GM19452 (cell line): ENCODE measurements around the gene TEX14.
"Not testable (repeated sequence)": the region's sequence is repeated elsewhere in the genome, so short reads cannot be mapped to it uniquely, and the experiment has no call there.

Source experiments
- ATAC-seq: cut with Tn5 transposase; IDR thresholded peaks from one replicate; pipeline ENCODE4 v1.9.1; 2021; ENCODE audit not compliant: unreplicated experiment

Gene TEX14

GRCh38 chr17:58569196-58569595 lies 122.6 kb downstream of the TEX14 start:
- ATAC-seq, result no peak

DNA sequence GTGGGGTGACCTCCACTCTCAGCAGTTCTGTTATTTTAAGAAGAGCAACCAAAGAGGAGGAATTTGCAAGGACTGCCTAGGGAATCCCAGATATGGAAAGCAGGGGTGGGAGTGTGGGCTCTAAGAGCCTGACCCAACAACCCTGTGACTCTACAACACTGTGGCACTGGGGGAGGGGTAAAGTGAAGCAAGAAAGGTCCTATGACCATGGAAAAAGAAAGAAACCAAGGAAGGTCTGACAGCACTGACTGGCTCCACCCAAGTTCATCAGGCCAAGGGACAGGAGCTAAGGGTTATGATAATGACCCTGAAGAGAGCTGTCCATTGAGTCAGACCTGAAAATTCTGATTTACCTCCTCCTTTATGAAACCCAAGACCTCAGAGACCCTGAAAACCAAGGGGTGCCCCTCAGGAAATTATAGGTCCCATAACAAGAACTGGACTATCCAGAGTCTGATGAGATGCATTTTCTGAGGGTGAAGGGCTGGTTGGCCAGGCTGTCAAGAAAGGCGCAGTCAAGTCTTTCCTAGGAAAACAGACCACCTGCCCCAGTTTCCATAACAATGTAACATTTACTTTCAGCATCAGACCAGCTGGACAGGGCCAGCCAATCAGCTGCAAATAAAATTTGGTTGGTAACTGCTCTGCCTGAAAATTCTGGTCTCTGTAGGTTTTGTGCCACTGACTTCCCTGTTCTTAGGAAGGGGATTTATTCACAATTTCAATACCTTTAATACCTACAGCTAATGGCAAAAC lies 123.6 kb downstream of the TEX14 start:
- no peak for ATAC-seq

- ATAC-seq, result no peak
These were observed 126.2 kb downstream of the TEX14 start for GRCh38 chr17:58565389-58566311.

DNA sequence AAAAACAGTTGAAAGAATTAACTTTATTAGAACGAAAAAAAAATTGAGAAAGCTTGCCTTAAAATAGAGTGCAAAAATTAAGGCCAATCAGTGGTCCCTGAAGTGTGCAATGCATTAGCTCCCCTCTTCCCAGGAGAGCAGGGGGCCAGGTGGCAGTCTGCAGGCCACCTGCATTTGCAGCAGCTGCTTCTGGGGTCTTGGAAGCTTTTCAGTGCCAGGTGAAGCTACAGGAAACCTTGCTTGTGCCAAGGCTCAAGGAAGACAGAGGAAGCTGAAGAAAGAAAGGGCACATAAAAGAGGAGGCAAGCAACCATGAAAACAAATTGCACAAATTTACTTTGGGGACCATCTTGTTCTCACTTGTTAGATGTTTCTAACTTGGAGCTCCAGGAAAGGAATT lies 126.9 kb downstream of the TEX14 start:
- ATAC-seq, result no peak

DNA sequence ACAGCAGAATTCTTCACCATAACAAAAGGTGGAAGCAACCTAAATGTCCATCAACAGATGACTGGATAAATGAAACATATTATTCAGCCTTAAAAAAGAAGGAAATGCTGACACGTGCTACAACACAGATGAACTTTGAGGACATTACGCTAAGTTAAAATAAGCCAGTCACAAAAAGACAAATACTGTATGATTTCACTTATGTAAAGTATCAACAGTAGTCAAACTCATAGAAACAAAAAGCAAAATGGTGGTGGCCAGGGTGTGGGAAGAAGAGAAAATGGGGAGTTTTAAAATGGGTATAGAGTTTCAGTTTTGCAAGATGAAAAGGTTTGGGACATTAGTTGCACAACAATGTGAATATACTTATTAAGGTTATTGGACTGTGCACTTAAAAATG lies 127.6 kb downstream of the TEX14 start:
- ATAC-seq, result no peak

DNA sequence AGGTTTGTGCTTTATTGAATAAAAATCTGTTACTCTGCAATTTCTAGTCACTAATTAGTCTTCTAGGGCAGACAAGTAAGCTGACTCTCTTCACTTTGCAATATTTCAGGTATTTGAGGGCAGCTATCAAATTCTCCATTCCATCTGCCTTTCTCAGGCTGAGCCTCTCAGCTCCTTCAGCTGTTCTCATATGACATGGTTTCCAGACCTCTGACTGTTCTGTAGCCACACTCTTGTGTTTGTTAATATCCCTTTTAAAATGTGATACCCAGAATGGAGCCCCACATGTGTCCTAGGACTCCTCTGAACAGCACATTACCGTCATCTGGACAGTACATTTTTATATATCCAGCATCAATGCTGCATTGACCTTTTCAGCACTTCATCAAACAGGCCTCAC lies 131.3 kb downstream of the TEX14 start:
- no peak for ATAC-seq

- ATAC-seq, result no peak
These were observed 133.9 kb downstream of the TEX14 start for GRCh38 chr17:58557981-58558380.

DNA sequence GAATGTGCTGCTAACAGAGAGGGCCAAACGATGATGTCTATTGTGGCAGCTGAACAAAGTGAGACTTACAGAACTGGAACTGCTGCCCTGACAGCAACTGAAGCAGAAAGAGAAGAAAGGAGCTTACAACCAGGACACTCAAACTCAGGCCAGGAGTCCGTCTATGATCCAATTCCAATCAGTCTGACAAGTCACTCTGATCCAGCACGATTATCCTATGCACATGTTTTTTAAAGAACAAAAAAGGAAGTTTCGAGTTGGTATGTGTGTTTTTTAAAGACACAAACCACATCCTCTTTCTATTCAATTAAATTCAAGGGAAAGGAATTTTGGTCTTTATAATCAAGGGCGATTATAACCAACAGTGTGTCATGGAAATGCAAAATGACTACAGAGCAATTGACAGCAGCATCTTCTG lies 135.0 kb downstream of the TEX14 start:
- ATAC-seq, result no peak

DNA sequence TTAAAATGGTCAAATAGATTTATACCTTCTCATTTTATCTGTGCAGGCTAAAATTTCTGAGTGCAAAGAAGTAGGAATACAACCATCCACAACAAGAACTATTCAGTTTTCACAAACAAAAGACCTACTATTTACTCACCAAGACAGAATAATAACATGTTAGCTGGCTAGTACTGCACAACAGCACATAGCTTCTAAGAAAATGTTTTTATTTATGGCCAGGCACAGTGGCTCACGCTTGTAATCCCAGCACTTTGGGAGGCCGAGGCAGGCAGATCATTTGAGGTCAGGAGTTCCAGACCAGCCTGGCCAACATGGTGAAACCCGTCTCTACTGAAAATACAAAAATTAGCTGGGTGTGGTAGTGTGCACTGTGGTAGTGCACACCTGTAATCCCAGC lies 136.7 kb downstream of the TEX14 start:
- ATAC-seq, result not testable (repeated sequence)

- ATAC-seq, result no peak
These were observed 150.6 kb downstream of the TEX14 start for GRCh38 chr17:58541249-58541648.

- no peak for ATAC-seq
These were observed 152.1 kb downstream of the TEX14 start for GRCh38 chr17:58539698-58540097.

GRCh38 chr17:58538811-58539409 lies 152.9 kb downstream of the TEX14 start:
- ATAC-seq, result no peak

GRCh38 chr17:58537266-58537665 lies 154.6 kb downstream of the TEX14 start:
- ATAC-seq, result no peak

- no peak for ATAC-seq
These were observed 155.3 kb downstream of the TEX14 start for GRCh38 chr17:58536542-58536941.

- no peak for ATAC-seq
These were observed 156.4 kb downstream of the TEX14 start for GRCh38 chr17:58535431-58535830.

- no peak for ATAC-seq
These were observed 156.9 kb downstream of the TEX14 start for GRCh38 chr17:58534901-58535421.

- no peak for ATAC-seq
These were observed 157.5 kb downstream of the TEX14 start for GRCh38 chr17:58534331-58534730.

- ATAC-seq, result no peak
These were observed 158.1 kb downstream of the TEX14 start for GRCh38 chr17:58533616-58534188.

DNA sequence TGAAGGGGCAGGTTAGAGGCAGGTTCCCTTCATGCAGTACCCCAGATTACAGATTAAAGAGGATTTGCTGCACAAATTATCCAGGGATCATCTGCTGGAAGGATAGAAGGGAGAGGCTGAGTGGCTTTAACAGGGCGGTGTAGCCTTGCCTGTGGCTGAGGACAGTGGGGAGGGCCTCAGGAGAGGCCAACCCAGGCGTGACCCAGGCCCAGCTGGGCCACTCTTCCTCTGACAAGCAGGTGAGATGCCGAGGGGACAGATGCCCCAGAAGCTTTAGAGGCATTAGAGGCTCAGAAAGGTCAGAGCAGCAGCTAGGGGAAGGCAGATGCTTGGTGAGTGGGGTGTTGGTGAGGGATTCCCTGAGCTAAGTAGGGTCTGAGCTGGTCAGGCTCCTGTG lies 159.3 kb downstream of the TEX14 start:
- no peak for ATAC-seq

DNA sequence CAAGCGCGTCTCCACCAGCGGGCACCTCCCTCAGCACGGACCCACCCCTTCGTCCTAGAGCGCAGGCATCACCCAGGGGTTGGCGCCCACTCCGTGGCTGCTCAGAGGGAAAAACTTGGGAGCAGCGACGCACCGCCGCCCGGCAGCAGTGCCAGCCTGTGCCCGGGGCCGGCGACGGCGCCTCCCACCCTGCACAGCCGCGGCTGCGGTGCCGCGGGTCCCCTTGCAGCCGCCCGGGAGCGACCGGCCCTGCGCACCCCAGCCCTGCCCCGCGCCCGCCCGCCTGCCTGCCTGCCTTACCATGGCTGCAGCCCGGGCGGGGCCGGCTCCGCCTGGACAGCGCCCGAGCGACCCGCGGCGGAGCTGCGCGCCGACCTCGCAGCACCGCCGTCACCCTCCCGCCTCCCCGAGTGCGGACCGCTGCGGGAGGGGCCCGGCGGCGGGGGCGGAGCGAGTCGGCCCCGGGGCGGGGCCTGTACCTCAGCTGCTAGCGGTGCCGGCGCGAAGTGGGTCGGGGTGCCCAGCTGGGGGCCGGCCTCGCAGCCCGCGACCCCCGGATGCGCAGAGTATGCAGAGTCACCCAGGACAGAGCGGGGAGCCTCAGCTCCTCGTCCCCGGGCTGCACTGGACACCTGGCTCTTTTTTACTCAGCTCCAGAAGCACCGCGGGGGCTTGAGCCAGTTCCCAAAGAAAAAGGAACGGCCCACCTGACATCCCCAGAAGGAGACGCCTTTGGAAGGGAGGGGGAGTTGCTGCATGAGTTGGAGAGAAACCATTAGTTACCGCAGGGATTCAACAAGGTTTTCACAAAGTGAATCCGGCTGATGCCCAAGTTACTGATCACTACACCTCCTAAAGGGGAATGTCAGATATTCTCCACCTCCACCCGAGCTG lies 159.9 kb downstream of the TEX14 start:
- ATAC-seq, result peak; percentile 72
